Activated CD8-positive, alpha-beta memory T cell treated with anti-CD3 and anti-CD28 coated beads, Interleukin-2, amount 50 U/mL, for 24 hours (primary cell): Measurements from ENCODE around the gene RIT2.

Source experiments
- DNase-seq: peaks from one replicate; pipeline ENCODE4 v3.0.0-alpha.2; 2020; ENCODE audit errors: extremely low read depth

The RIT2 gene

GRCh38 chr18:43115076-43115921 lies at the start of gene RIT2:
Gene RIT2 (minus strand): TSS chr18:43115685.
- DNase-seq: no peak

GRCh38 chr18:43161528-43161927 lies 46.0 kb upstream of the RIT2 start:
- DNase-seq: no peak

GRCh38 chr18:43160509-43160908 lies 45.0 kb upstream of the RIT2 start:
- DNase-seq: no peak

GRCh38 chr18:43159926-43160325 lies 44.4 kb upstream of the RIT2 start:
- no peak for DNase-seq

- DNase-seq: no peak
Measured at GRCh38 chr18:43159086-43159770, 43.7 kb upstream of the RIT2 start.

- DNase-seq: no peak
Measured at GRCh38 chr18:43158381-43158780, 42.9 kb upstream of the RIT2 start.

- DNase-seq: no peak
Measured at GRCh38 chr18:43155842-43156241, 40.4 kb upstream of the RIT2 start.

GRCh38 chr18:43148231-43148630 lies 32.7 kb upstream of the RIT2 start:
- DNase-seq: no peak

- DNase-seq: no peak
Measured at GRCh38 chr18:43141208-43141607, 25.7 kb upstream of the RIT2 start.

- DNase-seq: no peak
Measured at GRCh38 chr18:43139288-43139946, 23.9 kb upstream of the RIT2 start.

- DNase-seq: no peak
Measured at GRCh38 chr18:43134876-43135275, 19.4 kb upstream of the RIT2 start.

- no peak for DNase-seq
Measured at GRCh38 chr18:43130716-43131260, 15.3 kb upstream of the RIT2 start.

GRCh38 chr18:43129946-43130524 lies 14.6 kb upstream of the RIT2 start:
- no peak for DNase-seq

- DNase-seq: no peak
Measured at GRCh38 chr18:43125471-43125870, 10.0 kb upstream of the RIT2 start.

- no peak for DNase-seq
Measured at GRCh38 chr18:43122955-43123354, 7.5 kb upstream of the RIT2 start.

- DNase-seq: no peak
Measured at GRCh38 chr18:43116699-43117294, 1.3 kb upstream of the RIT2 start.

- no peak for DNase-seq
Measured at GRCh38 chr18:43113220-43113895, 2.1 kb downstream of the RIT2 start.

- DNase-seq: no peak
Measured at GRCh38 chr18:43108882-43109281, 6.6 kb downstream of the RIT2 start.

- DNase-seq: no peak
Measured at GRCh38 chr18:43108469-43108868, 7.0 kb downstream of the RIT2 start.

GRCh38 chr18:43093646-43094045 lies 21.8 kb downstream of the RIT2 start:
- no peak for DNase-seq

GRCh38 chr18:43092539-43092938 lies 22.9 kb downstream of the RIT2 start:
- no peak for DNase-seq
